Measurements from ENCODE around the gene SNRPA1.

Gene SNRPA1

DNA sequence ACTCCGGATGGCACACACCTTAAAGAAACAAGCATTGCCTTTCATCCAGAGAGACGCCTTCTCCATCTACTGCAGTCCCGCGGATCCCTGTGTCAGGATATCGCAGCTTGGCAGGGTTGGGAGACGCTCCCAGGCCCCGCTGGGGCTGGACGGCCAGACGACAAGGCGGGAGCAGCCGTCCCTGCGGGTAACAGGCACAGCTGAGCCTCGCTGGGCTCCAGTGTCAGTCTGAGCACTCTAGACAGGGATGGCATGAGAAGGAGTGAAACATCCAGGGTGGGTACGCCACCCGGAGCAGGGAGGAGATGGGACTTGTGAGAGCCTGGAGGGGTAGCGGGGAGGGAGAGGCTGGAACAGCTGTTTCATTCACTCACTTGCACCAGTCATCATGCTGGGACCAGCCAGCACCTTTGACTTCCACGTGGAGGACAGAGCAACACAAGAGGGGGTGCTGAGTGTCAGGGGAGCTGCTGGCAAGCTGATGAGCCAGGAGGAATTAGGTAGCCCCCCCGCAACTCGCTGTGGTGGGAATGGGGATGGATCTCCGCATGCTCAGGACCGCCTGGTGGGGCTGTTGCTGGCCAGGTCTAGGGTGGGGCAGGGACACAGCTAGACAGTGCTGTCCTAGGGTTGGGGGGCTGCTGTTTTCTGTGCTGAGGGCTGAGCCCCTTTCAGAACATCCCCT lies 31.6 kb upstream of the SNRPA1 start:
- H3K27ac ChIP-seq (ENCODE audit: low read depth, low read length), result no peak overlapping the region
- no peaks in the 10 kb centered on the region for H3K79me2 ChIP-seq (ENCODE audit: control insufficient read depth, insufficient read depth, low read length, unreplicated experiment)
- H3K36me3 ChIP-seq (ENCODE audit: insufficient read depth, low read length), result no peaks in the 10 kb centered on the region
- H2AFZ ChIP-seq (ENCODE audit: low read length, unreplicated experiment), result no peak overlapping the region
- H3K27me3 ChIP-seq (ENCODE audit: insufficient read depth, low read length), result peaks cover 58% of the 10 kb centered on the region
- H3K4me3 ChIP-seq (ENCODE audit: low read depth, low read length), result no peak overlapping the region
- H3K4me1 ChIP-seq (ENCODE audit: control insufficient read depth, insufficient read depth, low read length, unreplicated experiment), result no peaks in the 10 kb centered on the region

GRCh38 chr15:101326026-101326315 lies 30.9 kb upstream of the SNRPA1 start:
- Histone ChIP-seq H3K36me3 (ENCODE audit: insufficient read depth, low read length) (no peaks in the 10 kb centered on the region), H3K79me2 (ENCODE audit: control insufficient read depth, insufficient read depth, low read length, unreplicated experiment) (no peaks in the 10 kb centered on the region), H3K4me3 (ENCODE audit: low read depth, low read length) (no peak overlapping the region), H3K27ac (ENCODE audit: low read depth, low read length) (no peak overlapping the region), H3K4me1 (ENCODE audit: control insufficient read depth, insufficient read depth, low read length, unreplicated experiment) (no peaks in the 10 kb centered on the region), H3K27me3 (ENCODE audit: insufficient read depth, low read length) (peaks cover 58% of the 10 kb centered on the region), H2AFZ (ENCODE audit: low read length, unreplicated experiment) (no peak overlapping the region)

- Histone ChIP-seq H3K4me1 (ENCODE audit: control insufficient read depth, insufficient read depth, low read length, unreplicated experiment) (no peaks in the 10 kb centered on the region), H2AFZ (ENCODE audit: low read length, unreplicated experiment) (no peak overlapping the region), H3K36me3 (ENCODE audit: insufficient read depth, low read length) (no peaks in the 10 kb centered on the region), H3K79me2 (ENCODE audit: control insufficient read depth, insufficient read depth, low read length, unreplicated experiment) (no peaks in the 10 kb centered on the region), H3K27ac (ENCODE audit: low read depth, low read length) (no peak overlapping the region), H3K4me3 (ENCODE audit: low read depth, low read length) (no peak overlapping the region), H3K27me3 (ENCODE audit: insufficient read depth, low read length) (peaks cover 58% of the 10 kb centered on the region)
Measured at GRCh38 chr15:101325263-101326025, 30.4 kb upstream of the SNRPA1 start.

GRCh38 chr15:101324524-101325177 lies 29.6 kb upstream of the SNRPA1 start:
- H3K4me1 ChIP-seq (ENCODE audit: control insufficient read depth, insufficient read depth, low read length, unreplicated experiment), result no peaks in the 10 kb centered on the region

DNA sequence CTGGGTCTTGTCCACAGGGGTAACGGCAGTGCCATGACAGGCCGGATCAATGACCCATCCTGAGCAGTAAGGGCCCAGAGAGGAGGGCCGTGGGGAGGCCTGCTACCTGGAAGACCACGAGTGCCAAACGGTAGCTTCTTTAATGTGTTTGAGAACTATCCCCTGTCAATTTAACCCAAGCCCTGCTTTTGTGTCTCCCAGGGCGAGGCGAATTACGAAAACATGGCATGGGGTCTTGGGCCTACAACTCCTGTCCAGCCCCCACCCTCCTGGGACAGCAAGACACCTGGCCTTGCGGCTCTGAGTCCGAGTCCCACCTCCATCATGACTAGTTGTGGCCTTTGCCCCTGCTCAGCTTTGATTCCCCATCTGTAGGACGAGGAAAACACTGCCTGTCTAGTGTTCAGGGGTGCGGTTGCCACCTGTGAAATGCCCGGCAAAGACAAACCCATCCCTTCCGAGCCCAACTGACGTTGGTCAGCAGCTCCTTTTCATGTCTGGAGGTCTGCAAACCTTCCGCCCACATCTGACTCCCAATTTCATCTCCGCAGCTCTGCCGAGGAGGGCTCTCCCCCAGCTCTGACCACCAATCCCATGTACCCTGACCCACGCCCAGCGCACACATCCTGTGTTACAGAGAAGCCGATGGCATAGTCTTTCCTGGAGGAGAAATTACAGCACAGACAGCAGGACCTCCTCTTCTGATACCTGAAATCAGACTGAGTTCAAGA lies 28.9 kb upstream of the SNRPA1 start:
- Histone ChIP-seq H3K36me3 (ENCODE audit: insufficient read depth, low read length) (no peaks in the 10 kb centered on the region), H3K79me2 (ENCODE audit: control insufficient read depth, insufficient read depth, low read length, unreplicated experiment) (no peaks in the 10 kb centered on the region), H3K4me1 (ENCODE audit: control insufficient read depth, insufficient read depth, low read length, unreplicated experiment) (no peaks in the 10 kb centered on the region), H2AFZ (ENCODE audit: low read length, unreplicated experiment) (no peak overlapping the region), H3K27ac (ENCODE audit: low read depth, low read length) (no peak overlapping the region), H3K4me3 (ENCODE audit: low read depth, low read length) (no peak overlapping the region), H3K27me3 (ENCODE audit: insufficient read depth, low read length) (peaks cover 57% of the 10 kb centered on the region)

More at GRCh38 chr15:101324524-101325177, 29.6 kb upstream of the SNRPA1 start:
- Histone ChIP-seq H2AFZ (ENCODE audit: low read length, unreplicated experiment) (no peak overlapping the region), H3K4me3 (ENCODE audit: low read depth, low read length) (no peak overlapping the region), H3K79me2 (ENCODE audit: control insufficient read depth, insufficient read depth, low read length, unreplicated experiment) (no peaks in the 10 kb centered on the region), H3K27me3 (ENCODE audit: insufficient read depth, low read length) (peaks cover 57% of the 10 kb centered on the region), H3K36me3 (ENCODE audit: insufficient read depth, low read length) (no peaks in the 10 kb centered on the region), H3K27ac (ENCODE audit: low read depth, low read length) (no peak overlapping the region)

DNA sequence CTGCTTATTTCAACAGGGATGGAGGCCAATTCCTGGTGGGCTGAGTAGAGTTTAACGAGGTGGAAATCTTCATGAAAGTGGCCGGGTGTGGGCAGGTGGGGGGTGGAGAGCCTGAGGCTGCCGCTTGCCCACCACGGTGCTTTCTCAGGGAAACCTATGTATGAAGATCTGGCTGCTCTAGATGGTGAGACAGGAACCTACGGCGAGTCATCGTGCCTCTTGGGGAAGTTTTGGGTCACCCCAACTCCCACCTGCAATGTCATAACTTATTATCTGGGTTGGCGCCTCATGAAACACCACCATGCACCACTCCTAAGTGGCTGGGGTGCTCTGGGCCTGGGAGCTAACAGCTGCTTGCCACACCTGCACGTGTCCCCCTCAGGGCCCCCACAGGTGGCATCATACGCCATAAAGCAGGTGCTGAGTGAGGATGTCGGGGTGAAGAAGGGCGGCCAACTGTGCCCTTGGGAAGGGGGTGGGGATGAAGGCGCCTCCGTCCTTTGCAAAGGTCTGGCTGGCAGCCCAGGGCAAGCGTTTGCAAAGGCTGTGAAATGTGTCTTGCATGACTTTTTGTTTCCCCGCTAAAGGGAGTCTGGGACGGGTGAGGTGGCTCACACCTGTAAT lies 27.9 kb upstream of the SNRPA1 start:
- H2AFZ ChIP-seq (ENCODE audit: low read length, unreplicated experiment), result no peak overlapping the region
- H3K79me2 ChIP-seq (ENCODE audit: control insufficient read depth, insufficient read depth, low read length, unreplicated experiment), result no peaks in the 10 kb centered on the region
- H3K4me3 ChIP-seq (ENCODE audit: low read depth, low read length), result no peak overlapping the region
- H3K27ac ChIP-seq (ENCODE audit: low read depth, low read length), result no peak overlapping the region
- H3K36me3 ChIP-seq (ENCODE audit: insufficient read depth, low read length), result no peaks in the 10 kb centered on the region
- peaks cover 52% of the 10 kb centered on the region for H3K27me3 ChIP-seq (ENCODE audit: insufficient read depth, low read length)
- H3K4me1 ChIP-seq (ENCODE audit: control insufficient read depth, insufficient read depth, low read length, unreplicated experiment), result no peaks in the 10 kb centered on the region

DNA sequence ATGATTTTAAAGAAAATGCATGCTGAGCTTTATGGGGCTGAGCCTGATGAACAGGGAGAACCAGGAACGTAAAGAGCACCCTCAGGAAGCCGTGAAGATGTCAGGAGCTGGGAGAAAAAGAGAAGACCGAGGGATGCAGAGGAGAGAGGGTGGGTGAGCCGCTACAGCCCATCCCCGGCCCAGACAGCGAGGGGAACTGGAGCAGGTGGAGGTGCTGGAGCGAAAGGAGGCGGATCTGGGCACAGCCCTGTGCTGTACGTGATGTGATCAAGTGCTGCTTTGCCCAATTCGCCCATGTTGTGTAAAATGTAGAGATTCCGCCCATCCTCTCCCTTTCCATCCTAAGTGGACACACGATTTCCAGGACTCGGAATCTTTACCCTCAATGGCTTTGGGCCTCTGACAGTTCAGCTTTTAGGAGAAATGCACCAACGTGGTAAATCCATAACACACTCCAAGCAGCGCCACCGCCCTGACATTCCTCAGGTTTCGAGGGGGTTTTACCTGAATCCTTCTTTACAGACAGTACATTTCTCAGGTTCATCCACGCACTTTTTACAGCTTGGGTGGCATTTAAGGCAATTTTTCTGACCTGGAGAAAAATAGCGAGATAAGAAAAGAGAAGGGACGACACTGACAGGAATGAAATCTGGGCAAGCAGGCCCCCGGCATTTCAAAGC lies 27.1 kb upstream of the SNRPA1 start:
- no peak overlapping the region for H3K27ac ChIP-seq (ENCODE audit: low read depth, low read length)
- no peak overlapping the region for H3K4me3 ChIP-seq (ENCODE audit: low read depth, low read length)
- H3K4me1 ChIP-seq (ENCODE audit: control insufficient read depth, insufficient read depth, low read length, unreplicated experiment), result no peaks in the 10 kb centered on the region
- H3K79me2 ChIP-seq (ENCODE audit: control insufficient read depth, insufficient read depth, low read length, unreplicated experiment), result no peaks in the 10 kb centered on the region
- H3K27me3 ChIP-seq (ENCODE audit: insufficient read depth, low read length), result peaks cover 51% of the 10 kb centered on the region
- no peaks in the 10 kb centered on the region for H3K36me3 ChIP-seq (ENCODE audit: insufficient read depth, low read length)
- H2AFZ ChIP-seq (ENCODE audit: low read length, unreplicated experiment), result no peak overlapping the region

DNA sequence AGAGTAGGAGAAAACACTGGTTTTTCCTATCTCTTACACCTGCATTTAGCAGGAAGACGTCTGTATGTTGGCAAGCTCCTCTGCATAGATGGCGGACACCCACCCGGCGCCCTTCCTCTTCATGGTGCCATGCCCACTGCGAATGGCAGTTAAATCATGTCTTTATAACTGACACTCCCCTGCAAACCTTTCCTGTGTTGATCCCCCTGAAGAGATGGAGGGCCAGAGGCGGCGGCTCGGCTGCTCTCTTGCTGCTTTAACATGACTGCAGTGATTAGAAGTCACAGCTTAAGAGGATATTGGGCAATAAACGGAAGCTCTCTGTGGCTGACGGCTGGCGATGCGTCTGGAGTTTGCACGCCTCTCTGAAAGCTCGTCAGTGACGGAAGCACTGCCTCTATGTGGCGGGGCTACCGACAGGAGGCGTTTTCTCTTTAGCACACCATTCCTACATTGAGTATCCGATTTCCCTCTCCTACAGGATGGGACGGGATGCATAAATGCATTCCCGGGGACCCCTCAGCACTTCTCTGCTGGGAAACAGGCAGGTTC lies 25.5 kb upstream of the SNRPA1 start:
- H3K4me3 ChIP-seq (ENCODE audit: low read depth, low read length), result no peak overlapping the region
- no peaks in the 10 kb centered on the region for H3K79me2 ChIP-seq (ENCODE audit: control insufficient read depth, insufficient read depth, low read length, unreplicated experiment)
- H3K36me3 ChIP-seq (ENCODE audit: insufficient read depth, low read length), result no peaks in the 10 kb centered on the region
- no peak overlapping the region for H2AFZ ChIP-seq (ENCODE audit: low read length, unreplicated experiment)
- H3K27me3 ChIP-seq (ENCODE audit: insufficient read depth, low read length), result peaks cover 38% of the 10 kb centered on the region
- H3K4me1 ChIP-seq (ENCODE audit: control insufficient read depth, insufficient read depth, low read length, unreplicated experiment), result no peaks in the 10 kb centered on the region
- no peak overlapping the region for H3K27ac ChIP-seq (ENCODE audit: low read depth, low read length)

GRCh38 chr15:101318839-101319238 lies 23.8 kb upstream of the SNRPA1 start:
- no peaks in the 10 kb centered on the region for H3K79me2 ChIP-seq (ENCODE audit: control insufficient read depth, insufficient read depth, low read length, unreplicated experiment)
- no peaks in the 10 kb centered on the region for H3K36me3 ChIP-seq (ENCODE audit: insufficient read depth, low read length)
- no peak overlapping the region for H3K27ac ChIP-seq (ENCODE audit: low read depth, low read length)
- H3K4me1 ChIP-seq (ENCODE audit: control insufficient read depth, insufficient read depth, low read length, unreplicated experiment), result no peaks in the 10 kb centered on the region
- peaks cover 36% of the 10 kb centered on the region for H3K27me3 ChIP-seq (ENCODE audit: insufficient read depth, low read length)
- no peak overlapping the region for H3K4me3 ChIP-seq (ENCODE audit: low read depth, low read length)
- no peak overlapping the region for H2AFZ ChIP-seq (ENCODE audit: low read length, unreplicated experiment)

Measured in ACC112 (cell line).